Esophagus mucosa (tissue), 1 donor: ENCODE results near the gene TRPC4. TPM values are rescaled to one million over a fixed set of nuclear protein-coding genes. Genes with fewer than 3 reads are reported as not detected.

ENCODE experiments used
- ATAC-seq: fragments of 200-7000 bp; cut with Tn5 transposase; one replicate; pipeline ENCODE4 v1.9.1; 2020
- total RNA-seq: library from RNA; stranded (reverse); gene quantifications from one replicate; pipeline ENCODE4 v1.2.4, GENCODE V29; 2023
- donor health status: DM: yes; HTN: yes; CAD: no.

Gene TRPC4
- total RNA-seq, 1 donor from 2014 or later, result not detected

- ATAC-seq, result peak; percentile 74
Observed at GRCh38 chr13:37656247-37656940, 213.2 kb downstream of the TRPC4 start.

DNA sequence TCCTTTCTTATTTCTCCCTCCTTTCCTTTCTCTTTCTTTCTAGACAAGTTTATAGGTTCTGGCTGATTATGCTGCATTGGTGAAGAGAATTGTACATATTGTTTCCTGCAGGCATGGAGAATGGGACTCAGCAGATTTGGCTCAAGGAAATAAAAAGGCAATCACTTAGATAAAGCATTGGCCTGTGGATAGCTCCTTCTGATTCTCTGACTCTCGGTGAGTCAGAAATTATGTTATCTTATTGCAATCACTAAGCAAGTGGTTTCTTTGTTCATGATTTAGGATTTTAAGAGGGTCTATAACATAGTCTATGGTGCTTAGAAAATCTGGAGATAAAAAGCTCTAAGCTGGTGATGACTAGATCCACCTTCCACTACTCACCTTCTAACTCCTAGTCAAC, 217.0 kb downstream of the TRPC4 start:
- no peak for ATAC-seq

GRCh38 chr13:37651891-37652290, 217.7 kb downstream of the TRPC4 start:
- no peak for ATAC-seq

GRCh38 chr13:37648609-37649008, 221.0 kb downstream of the TRPC4 start:
- ATAC-seq, result no peak

DNA sequence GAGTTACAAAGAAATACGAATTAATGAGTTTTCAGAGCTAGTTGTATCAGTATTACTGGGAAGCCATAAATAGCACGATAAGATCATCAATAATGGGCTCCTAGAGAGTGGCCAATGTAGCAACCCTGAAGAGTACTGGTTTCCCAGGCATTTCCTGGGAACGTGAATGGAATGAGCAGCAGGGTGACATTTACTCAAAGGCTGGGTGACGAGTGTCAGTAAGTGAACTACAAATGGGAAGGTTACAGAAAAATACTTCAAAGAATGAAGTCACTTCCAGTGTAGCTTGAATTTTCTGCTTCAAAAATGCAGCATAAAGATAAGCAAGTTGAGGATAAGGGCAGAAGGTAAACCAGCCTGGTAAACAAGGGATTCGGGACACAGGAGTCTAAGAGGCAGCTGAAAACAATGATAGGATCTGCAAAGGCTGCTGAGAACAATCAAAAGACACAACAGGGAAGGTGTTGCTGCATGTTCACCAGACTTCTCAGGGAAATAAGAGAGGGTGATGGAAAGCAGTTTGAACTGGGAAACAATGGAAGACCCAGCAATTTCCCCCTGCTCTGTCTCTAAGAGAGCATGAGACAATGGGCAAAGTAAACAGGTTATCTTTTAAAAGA, 222.4 kb downstream of the TRPC4 start:
- no peak for ATAC-seq

DNA sequence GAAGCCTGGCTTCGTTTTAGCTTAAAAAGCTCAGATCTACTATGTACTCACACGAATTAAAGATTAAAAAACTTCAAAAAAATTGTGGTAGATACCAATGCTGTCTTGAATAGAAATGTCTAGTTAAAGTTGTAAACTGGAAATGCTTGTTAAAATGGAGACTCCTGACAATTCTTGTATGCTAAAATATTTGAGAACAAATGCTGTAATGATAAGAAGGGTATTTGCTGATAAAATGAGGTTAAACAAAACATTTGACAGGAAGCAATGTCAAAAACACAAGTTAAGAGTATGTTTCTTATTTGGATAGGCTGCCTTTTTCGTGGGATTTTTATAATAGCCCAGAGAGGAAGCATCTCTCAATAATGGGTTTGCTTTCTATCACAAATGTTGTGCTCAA, 223.0 kb downstream of the TRPC4 start:
- no peak for ATAC-seq

DNA sequence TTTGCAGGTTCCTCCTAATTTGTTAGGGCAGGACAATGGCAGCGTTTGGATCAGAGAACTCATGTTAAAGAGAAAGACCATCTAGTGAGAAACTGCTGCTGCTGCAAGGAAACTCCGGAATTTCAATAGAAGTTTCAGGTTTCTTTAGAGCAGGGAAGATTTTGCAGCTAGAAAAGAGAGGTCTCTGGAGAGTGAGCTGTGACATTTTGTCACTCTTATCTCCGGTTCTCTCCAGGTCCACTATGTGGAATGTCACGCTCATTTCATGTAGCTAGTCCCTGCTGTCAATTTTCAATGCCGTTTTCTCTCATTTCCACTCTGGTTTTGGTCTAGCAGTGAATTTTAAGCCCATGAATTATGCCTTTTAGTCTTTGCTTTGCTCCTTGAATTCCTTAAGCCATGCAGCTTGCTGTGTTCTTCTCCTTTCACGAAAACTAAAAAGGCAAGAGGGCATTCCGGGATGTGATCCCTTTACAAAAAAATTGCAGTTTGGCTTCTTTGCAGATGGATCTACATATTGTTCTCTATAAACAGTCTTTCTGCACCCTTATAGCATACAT, 224.3 kb downstream of the TRPC4 start:
- ATAC-seq, result no peak

GRCh38 chr13:37641391-37641790, 228.2 kb downstream of the TRPC4 start:
- ATAC-seq, result no peak

DNA sequence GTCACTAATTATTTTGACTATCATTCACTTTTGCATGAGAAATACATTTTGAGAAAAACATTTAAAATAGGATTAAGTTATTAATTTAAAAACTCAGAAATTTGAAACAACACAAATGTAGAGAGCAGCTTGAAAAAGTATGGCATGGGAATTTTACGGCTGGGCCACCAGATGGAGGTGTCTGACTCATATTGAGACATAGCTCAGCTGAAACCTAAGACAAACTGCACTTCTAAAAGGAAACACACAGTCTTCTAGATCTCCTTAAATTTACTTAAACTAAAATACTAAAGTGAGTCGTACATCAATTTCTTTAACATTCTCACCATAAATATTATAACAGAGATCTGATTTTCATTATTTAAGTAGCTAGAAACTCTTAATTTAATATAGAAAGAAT, 229.1 kb downstream of the TRPC4 start:
- no peak for ATAC-seq

DNA sequence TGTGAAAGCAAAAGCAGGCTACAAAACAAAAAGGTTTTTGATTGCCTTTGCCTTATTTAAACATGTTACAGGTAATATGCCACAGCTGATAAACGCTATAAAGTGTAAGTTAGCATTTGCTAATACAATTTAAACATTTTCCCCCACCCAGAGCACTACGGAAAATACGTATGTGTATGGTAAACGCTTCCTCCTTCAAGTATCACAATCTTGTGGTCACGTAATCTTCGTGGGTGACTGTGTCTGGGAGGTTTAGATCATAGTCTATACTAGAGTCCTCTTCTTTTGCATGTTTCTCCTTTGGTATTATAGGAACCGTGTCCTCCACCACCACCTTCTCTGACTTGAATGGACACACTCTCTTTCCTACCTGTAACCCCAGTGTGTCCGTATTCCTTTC, 232.9 kb downstream of the TRPC4 start:
- ATAC-seq, result no peak

GRCh38 chr13:37632294-37632693, 237.3 kb downstream of the TRPC4 start:
- no peak for ATAC-seq

- ATAC-seq, result no peak
Observed at GRCh38 chr13:37627428-37627827, 242.1 kb downstream of the TRPC4 start.

DNA sequence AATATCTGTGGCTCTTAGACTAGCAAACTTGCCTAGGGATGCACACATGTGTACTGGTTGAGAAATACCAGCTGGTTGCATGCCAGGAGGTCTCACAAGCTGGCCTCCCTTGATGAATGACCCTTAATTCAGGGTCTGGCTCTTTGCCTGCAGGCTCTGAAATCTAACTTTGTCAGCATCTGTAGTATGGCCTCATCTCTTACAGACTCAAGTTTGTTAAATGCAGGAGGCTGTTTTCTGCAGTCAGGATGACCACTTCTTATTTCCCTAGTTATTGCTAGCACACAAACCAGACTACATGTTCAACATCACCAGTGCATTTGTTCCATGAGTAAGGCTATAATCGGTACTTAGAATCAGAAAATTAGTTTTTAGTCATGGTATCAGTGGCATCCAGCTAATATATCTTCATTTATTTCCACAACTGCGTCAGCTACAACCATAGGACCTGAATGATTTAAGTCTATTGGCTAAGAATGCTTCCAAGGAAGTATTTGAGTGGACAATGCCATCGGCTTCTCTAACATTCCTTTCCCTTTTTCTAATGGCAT, 247.7 kb downstream of the TRPC4 start:
- ATAC-seq, result no peak

DNA sequence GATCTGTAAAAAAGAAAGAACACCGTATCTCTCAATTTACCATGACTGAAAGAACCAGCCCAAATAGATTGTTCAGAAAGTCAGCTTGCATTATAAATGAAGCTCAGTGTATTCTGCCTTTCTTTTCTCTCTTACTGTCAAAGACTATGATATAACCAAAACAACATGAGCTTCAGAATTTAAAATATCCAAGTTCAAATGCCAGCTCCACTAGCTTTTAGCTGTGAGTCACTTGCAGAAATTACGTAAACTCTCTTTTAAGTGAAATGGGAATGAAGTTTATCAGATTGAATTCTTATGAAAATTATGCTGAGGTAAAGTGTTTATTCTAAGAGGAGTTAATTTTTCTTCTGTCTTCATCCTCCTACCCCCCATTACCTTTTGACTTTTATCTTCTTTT, 251.0 kb downstream of the TRPC4 start:
- ATAC-seq, result no peak

DNA sequence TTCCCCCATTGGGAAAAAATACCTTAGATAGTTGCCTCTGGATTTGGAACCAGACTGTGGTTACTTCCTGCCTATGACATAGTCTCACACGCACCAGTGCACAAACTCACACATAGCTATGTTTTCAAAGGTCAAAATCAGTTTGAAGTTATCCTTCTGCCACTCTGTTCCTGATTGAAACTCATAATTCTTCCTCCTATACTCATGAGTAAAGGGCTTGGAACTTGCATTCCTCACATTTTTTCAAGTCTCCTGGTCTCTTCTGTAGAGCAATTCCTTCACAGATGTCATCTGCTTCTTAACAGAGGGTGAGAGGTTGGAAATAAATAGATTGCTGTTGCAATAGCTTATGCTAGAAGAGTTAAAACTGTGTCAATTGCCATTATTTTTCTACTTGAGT, 252.4 kb downstream of the TRPC4 start:
- no peak for ATAC-seq

DNA sequence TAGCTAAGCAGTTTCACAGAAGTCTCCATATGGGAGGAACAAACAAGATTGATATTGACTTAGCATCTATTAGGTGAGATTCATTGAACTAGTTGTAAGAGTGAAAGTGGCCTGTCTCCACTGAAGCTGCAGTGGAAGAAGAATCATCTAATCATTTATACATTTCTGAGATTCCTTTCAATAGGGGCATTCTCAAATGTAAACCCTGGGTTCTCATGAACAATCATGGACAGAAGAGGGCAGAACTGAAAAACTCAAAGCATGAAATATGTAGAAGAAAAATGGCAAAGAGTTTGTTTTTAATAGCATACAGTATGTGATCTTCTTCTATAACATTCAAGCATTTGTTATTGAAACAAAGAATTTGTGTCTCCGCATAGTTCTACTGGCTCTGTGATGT, 253.4 kb downstream of the TRPC4 start:
- ATAC-seq, result no peak

- no peak for ATAC-seq
Observed at GRCh38 chr13:37615276-37615675, 254.3 kb downstream of the TRPC4 start.

- no peak for ATAC-seq
Observed at GRCh38 chr13:37613638-37614037, 255.9 kb downstream of the TRPC4 start.

GRCh38 chr13:37613236-37613635, 256.3 kb downstream of the TRPC4 start:
- ATAC-seq, result no peak

GRCh38 chr13:37608750-37609339, 260.7 kb downstream of the TRPC4 start:
- no peak for ATAC-seq

GRCh38 chr13:37602733-37603381, 266.7 kb downstream of the TRPC4 start:
- ATAC-seq, result no peak

DNA sequence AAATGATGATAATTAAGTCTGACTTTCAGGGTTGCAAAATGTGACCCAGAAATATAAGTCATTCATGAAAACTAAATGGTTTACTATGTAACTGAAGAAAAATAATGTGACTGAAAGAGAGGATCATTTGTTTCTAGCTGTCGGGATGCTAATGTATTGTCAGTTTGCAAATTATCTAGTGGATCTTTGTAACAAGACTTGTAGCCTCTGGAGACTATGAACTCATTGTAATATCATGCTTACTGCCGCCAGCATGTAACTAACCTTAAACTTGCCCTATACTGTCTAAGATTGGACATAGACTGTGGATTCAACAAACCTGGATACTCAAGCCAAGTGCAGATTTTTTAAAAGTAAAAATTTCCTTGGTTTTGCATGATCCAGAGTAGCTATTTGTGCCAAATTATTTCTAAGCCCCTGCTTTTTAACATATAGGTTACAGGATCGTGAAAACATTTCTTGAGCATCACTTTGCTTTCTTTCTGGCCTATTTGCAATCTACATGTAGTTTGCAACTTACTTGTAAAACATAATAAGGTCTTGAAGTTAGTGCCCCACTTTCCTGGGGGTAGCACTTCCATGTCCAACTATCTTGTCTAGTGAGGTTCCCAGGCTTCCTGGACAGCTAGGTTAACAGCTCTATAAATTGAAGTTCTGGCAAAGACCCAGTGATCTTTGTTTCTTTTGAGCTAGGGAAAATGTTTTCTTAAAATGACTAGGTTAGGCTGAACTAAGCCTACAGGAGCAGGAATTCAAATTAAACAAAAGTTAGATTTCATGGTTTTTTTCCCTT, 267.7 kb downstream of the TRPC4 start:
- no peak for ATAC-seq
